Kasumi-1 (cell line): ENCODE data around the gene TP53TG5.
"Not testable (repeated sequence)": the region's sequence is repeated elsewhere in the genome, so short reads cannot be mapped to it uniquely, and the experiment has no call there.

ENCODE experiments used
- DNase-seq, 2 experiments: peaks; one replicate each; lab custom pipeline; 2025; lab: John Stamatoyannopoulos, UW

Gene TP53TG5

GRCh38 chr20:45366631-45367030 is 11.5 kb downstream of the TP53TG5 start:
- no peak for DNase-seq

- DNase-seq: no peak
Observed at GRCh38 chr20:45366192-45366591, 11.9 kb downstream of the TP53TG5 start.

GRCh38 chr20:45365444-45365970 is 12.6 kb downstream of the TP53TG5 start:
- no peak for DNase-seq

GRCh38 chr20:45363611-45364492 is 14.3 kb downstream of the TP53TG5 start:
- peak in 1 of 2 experiments; percentile 16 for DNase-seq

- peak; percentile 99 for DNase-seq
Observed at GRCh38 chr20:45362804-45363610, 15.1 kb downstream of the TP53TG5 start, which contains the start of gene SYS1. Gene SYS1 (plus strand): TSS chr20:45363156. CDS start chr20:45363532, 376 bp downstream.

GRCh38 chr20:45361793-45362192 is 16.3 kb downstream of the TP53TG5 start:
- peak; percentile 12 to 31 for DNase-seq

GRCh38 chr20:45359406-45360148 is 18.5 kb downstream of the TP53TG5 start:
- DNase-seq: no peak

- no peak for DNase-seq
Observed at GRCh38 chr20:45359069-45359405, 19.1 kb downstream of the TP53TG5 start.

- no peak for DNase-seq
Observed at GRCh38 chr20:45358282-45359068, 19.6 kb downstream of the TP53TG5 start.

- no peak for DNase-seq
Observed at GRCh38 chr20:45355209-45356084, 22.7 kb downstream of the TP53TG5 start.

GRCh38 chr20:45354423-45355208 is 23.5 kb downstream of the TP53TG5 start:
- DNase-seq: no peak

- DNase-seq: no peak
Observed at GRCh38 chr20:45353746-45354145, 24.4 kb downstream of the TP53TG5 start.

- DNase-seq: no peak
Observed at GRCh38 chr20:45352729-45353128, 25.4 kb downstream of the TP53TG5 start.

- DNase-seq: not testable (repeated sequence)
Observed at GRCh38 chr20:45350795-45351194, 27.3 kb downstream of the TP53TG5 start.

GRCh38 chr20:45350217-45350616 is 27.9 kb downstream of the TP53TG5 start:
- DNase-seq: no peak

GRCh38 chr20:45347936-45348778 is 30.0 kb downstream of the TP53TG5 start, which contains the start of gene SDC4:
Gene SDC4 (minus strand): TSS chr20:45348424. CDS start chr20:45348384, 40 bp downstream.
- DNase-seq: no peak

GRCh38 chr20:45347297-45347935 is 30.7 kb downstream of the TP53TG5 start:
- no peak for DNase-seq

GRCh38 chr20:45346851-45347250 is 31.3 kb downstream of the TP53TG5 start:
- DNase-seq: no peak
